Activated naive CD8-positive, alpha-beta T cell treated with anti-CD3 and anti-CD28 coated beads, Interleukin-2, amount 10 ng/mL, durations not matched to agents 7 days and 5 days (primary cell): ENCODE results near the gene EHD2. TPM values are rescaled to one million over a fixed set of nuclear protein-coding genes. Genes with fewer than 3 reads are reported as not detected.

Source experiments
- ATAC-seq: fragments of 150-1000 bp; cut with Tn5 transposase; one replicate; pipeline ENCODE4 v1.10.0; 2021; ENCODE audit warnings: low read depth, moderate library complexity
- POLR2A ChIA-PET: fragments of 350-600 bp; sonication (Branson Sonifier 250); formaldehyde crosslinking; loops from one replicate; lab custom pipeline; 2021; ENCODE audit warnings: antibody characterized with exemption; lab: Charles Lee
- DNase-seq: peaks from one replicate; pipeline ENCODE4 v3.0.0; 2021
- H3K27ac Mint-ChIP-seq: one replicate; pipeline ENCODE4 v1.8.0; 2022; ENCODE audit warnings: mild to moderate bottlenecking, mixed read lengths
- H3K27me3 Mint-ChIP-seq: one replicate; pipeline ENCODE4 v1.8.0; 2022; ENCODE audit warnings: mild to moderate bottlenecking, moderate library complexity, mixed read lengths
- H3K36me3 Mint-ChIP-seq: one replicate; pipeline ENCODE4 v1.8.0; 2021; ENCODE audit warnings: mild to moderate bottlenecking, mixed read lengths
- H3K4me1 Mint-ChIP-seq: one replicate; pipeline ENCODE4 v1.8.0; 2021; ENCODE audit warnings: mixed read lengths
- H3K4me3 Mint-ChIP-seq: one replicate; pipeline ENCODE4 v1.8.0; 2022; ENCODE audit warnings: mild to moderate bottlenecking, moderate library complexity, mixed read lengths
- H3K9me3 Mint-ChIP-seq: one replicate; pipeline ENCODE4 v1.8.0; 2021; ENCODE audit warnings: mixed read lengths
- total RNA-seq, 2 experiments: library from RNA; stranded (reverse); gene quantifications; one replicate each; pipeline ENCODE4 v1.2.3, GENCODE V29; 2021

The EHD2 gene
- total RNA-seq, 2 experiments from 2014 or later: 0.22 to 0.23 TPM

DNA sequence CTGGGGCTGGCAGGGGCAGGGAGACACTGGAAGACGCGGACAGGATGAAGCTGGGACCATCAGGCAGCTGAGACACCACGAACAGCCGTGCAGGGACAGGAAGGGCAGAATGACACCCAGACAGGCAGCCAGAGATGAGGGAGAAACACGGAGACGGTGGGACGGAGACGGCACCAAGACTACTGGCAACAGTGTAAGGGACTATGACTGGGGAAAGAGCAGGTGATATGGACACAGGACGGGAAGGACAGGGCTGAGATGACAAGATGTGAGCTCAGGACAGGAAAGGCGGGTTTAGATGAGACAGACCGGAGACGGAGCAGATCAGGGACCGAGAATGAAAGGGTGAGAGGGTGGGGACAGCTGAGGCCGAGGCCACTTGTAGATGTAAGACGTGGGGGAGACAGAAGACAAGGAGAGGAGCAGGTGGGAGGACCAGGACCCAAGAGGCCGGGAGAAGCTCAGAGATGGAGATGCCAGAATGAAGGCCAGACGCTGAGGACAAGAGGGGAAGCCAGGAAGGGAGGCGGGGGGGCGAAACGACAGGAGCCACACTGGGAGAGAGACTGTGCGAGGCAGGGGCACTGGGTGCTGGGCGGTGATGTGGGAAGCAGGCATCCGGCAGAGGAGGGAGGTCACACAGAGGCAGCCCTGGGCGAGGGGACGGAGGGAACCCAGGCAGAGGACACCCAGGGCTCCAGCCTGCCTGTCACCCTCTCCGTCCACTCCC is 17.5 kb upstream of the EHD2 start:
- POLR2A ChIA-PET: no interaction called here
- Mint-ChIP-seq H3K27me3 (no peaks in the 10 kb centered on the region), H3K4me3 (no peak overlapping the region), H3K27ac (peak overlapping the region; percentile 19), H3K9me3 (no peaks in the 10 kb centered on the region), H3K36me3 (peaks cover 3% of the 10 kb centered on the region), H3K4me1 (peaks cover 4% of the 10 kb centered on the region)
- DNase-seq (no peak), ATAC-seq (no peak)

DNA sequence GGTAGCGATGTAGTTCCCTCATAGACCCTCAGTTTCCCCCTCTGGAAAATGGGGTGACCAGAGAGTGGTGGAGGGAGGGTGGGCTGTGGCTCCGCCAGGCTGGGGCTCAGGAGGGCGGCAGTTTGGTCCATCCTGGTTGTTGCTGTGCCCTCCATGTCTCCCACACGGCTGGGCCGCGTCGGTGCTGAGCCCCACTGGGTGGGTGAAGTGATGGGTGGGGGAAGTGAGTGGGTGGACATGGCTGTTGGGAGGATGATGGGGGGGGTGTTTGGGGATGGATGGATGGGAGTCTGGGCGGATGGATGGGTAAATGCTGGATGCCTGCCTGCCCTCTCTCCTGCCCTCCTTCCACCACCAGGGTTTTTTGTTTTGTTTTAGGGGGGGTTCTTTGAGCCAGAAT is 16.6 kb upstream of the EHD2 start:
- H3K27me3 Mint-ChIP-seq: no peaks in the 10 kb centered on the region
- H3K4me1 Mint-ChIP-seq: peaks cover 4% of the 10 kb centered on the region
- no peak overlapping the region for H3K27ac Mint-ChIP-seq
- no peak overlapping the region for H3K4me3 Mint-ChIP-seq
- POLR2A ChIA-PET: no interaction called here
- H3K9me3 Mint-ChIP-seq: no peaks in the 10 kb centered on the region
- no peaks in the 10 kb centered on the region for H3K36me3 Mint-ChIP-seq
- DNase-seq (no peak), ATAC-seq (no peak)

DNA sequence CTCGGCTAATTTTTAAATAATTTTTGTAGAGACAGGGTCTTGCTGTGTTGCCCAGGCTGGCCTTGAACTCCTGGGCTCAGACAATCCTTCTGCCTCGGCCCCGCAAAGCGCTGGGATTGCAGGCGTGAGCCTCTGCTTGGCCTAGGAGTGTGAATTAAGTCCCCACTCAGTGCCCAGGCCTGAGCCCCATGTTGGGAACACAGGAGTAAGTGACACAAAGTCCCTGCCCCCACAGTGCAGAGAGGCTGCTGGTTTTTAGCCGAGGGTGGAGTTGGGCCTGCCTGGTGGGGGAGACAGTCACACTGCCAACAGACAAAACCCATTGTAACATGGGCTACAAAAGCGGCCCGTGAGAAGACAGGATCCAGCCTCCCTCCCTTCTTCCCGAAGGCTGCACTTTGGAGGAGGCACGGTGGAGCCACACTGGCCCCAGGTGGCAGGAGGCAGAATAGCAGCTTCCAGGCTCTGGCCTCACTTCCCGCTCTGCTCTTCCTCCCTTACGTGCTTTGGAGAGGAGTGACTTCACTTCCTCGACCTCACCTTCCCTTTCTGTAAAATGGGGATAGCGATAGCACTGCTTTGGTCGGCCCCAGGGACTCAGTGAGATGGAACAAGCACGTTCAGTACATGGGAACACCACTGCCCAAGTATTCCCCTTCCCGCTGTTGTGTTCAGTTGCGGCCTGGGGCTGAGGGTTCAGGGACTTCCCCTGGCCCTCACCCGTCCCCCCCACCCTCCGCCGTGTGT is 15.2 kb upstream of the EHD2 start:
- Mint-ChIP-seq H3K36me3 (peaks cover 2% of the 10 kb centered on the region), H3K9me3 (no peaks in the 10 kb centered on the region), H3K27me3 (no peaks in the 10 kb centered on the region), H3K4me3 (no peak overlapping the region), H3K27ac (peak overlapping the region; percentile 25), H3K4me1 (peaks cover 4% of the 10 kb centered on the region)
- POLR2A ChIA-PET: interaction anchor here (1.3 to 1.4 kb wide), 2 partner anchors 253 to 259 kb away, joined by 3 read pairs; no protein-coding TSS in a partner anchor
- DNase-seq: peak; percentile 72
- peak; percentile 56 for ATAC-seq

GRCh38 chr19:47698631-47699359 is 14.4 kb upstream of the EHD2 start:
- Mint-ChIP-seq H3K36me3 (peaks cover 2% of the 10 kb centered on the region), H3K27ac (no peak overlapping the region), H3K4me3 (no peak overlapping the region), H3K4me1 (peaks cover 4% of the 10 kb centered on the region), H3K9me3 (no peaks in the 10 kb centered on the region), H3K27me3 (no peaks in the 10 kb centered on the region)
- ATAC-seq: no peak
- POLR2A ChIA-PET: interaction anchor here (1.3 to 1.4 kb wide), 2 partner anchors 254 to 260 kb away, joined by 3 read pairs; no protein-coding TSS in a partner anchor
- DNase-seq: no peak

DNA sequence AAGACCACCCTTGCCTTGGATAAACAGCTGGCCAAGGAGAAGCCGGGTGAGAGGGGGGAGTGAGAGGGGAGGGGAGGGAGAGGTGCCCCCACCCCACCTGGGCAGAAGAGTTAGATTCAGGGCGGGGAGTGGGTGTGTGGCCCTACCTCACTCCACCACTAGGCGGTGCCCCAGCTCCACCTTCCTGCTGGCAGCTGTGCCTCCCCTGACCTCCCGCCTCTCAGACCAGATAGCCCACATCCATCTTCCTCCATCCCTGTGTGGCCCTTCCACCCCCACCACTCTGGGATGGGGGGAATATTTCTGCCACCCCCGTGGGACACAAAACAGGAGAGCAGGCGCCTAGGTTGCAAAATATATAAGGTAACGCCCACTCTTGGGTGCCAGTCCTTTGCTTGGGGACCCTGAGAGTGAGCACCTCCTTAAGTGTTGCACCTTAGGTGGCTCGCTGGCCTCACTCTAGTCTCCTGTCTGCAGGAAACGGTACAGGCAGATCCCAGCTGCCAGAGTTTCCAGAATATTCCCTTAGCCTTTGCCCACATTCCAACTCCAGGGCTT is 13.8 kb upstream of the EHD2 start:
- Mint-ChIP-seq H3K4me1 (peaks cover 4% of the 10 kb centered on the region), H3K36me3 (peaks cover 2% of the 10 kb centered on the region), H3K4me3 (no peak overlapping the region), H3K27me3 (no peaks in the 10 kb centered on the region), H3K9me3 (no peaks in the 10 kb centered on the region), H3K27ac (no peak overlapping the region)
- DNase-seq (peak; percentile 63), ATAC-seq (no peak)
- POLR2A ChIA-PET: interaction anchor here (1.3 kb wide), 1 partner anchor 255 kb away, joined by 3 read pairs; no protein-coding TSS in a partner anchor

DNA sequence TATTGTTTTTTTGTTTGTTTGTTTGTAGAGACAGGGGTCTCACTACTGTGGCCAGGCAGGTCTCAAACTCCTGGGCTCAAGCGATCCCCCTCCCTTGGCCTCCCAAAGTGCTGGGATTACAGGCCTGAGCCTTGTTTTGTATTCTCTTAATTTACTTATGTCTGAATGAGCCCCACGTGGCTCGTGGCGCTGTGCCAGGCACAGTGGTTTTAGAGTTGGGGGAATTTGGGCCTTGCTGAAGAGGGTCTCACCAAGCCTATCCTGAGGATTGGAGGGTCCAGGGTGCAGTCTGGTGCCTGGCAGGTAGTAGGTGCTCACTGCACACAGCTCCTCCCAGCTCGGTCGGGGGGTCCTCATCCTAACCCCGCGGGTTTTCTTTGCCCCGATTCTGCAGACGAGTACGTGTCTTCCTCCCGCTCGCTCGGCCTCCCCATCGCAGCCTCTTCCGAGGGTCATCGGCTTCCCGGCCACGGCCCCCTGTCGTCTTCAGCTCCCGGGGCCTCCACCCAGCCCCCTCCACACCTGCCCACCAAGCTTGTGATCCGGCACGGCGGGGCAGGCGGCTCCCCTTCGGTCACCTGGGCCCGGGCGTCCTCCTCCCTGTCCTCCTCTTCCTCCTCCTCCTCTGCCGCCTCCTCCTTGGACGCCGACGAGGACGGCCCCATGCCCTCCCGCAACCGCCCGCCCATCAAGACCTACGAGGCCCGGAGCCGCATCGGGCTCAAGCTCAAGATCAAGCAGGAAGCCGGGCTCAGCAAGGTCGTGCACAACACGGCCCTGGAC is 12.1 kb upstream of the EHD2 start:
- Mint-ChIP-seq H3K9me3 (no peaks in the 10 kb centered on the region), H3K4me3 (no peak overlapping the region), H3K36me3 (peaks cover 2% of the 10 kb centered on the region), H3K4me1 (peaks cover 4% of the 10 kb centered on the region), H3K27me3 (no peaks in the 10 kb centered on the region), H3K27ac (no peak overlapping the region)
- DNase-seq: no peak
- POLR2A ChIA-PET: no interaction called here
- ATAC-seq: no peak

- ATAC-seq (no peak), DNase-seq (no peak)
- Mint-ChIP-seq H3K36me3 (peaks cover 2% of the 10 kb centered on the region), H3K27ac (no peak overlapping the region), H3K27me3 (no peaks in the 10 kb centered on the region), H3K9me3 (no peaks in the 10 kb centered on the region), H3K4me1 (peaks cover 4% of the 10 kb centered on the region), H3K4me3 (no peak overlapping the region)
- POLR2A ChIA-PET: no interaction called here
Measured at GRCh38 chr19:47701717-47702552, 11.3 kb upstream of the EHD2 start.

DNA sequence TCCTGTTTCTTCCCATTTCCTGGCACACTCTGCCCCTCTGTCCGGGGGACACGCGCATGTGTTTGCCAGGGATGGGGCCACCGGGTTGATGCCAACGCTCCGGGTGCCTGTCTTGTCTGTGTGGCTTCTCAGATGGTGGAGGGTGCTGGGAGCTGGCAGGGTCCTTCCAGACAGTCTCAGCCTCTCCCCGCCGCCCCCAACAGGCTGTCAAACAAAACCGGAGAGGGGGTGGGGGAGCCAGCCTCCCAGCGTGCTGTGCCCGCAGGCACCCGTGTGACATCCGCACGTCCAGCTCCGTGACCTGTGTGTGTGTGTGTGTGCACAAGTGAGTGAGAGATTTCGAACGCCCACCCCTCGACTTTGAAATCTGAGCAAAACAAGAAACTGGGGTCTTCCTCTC is 10.6 kb upstream of the EHD2 start:
- Mint-ChIP-seq H3K27ac (no peak overlapping the region), H3K27me3 (no peaks in the 10 kb centered on the region), H3K9me3 (no peaks in the 10 kb centered on the region), H3K36me3 (peaks cover 2% of the 10 kb centered on the region), H3K4me3 (no peak overlapping the region), H3K4me1 (peaks cover 4% of the 10 kb centered on the region)
- no peak for ATAC-seq
- POLR2A ChIA-PET: interaction anchor here (0.5 kb wide), 1 partner anchor 83 kb away, joined by 3 read pairs; no protein-coding TSS in a partner anchor
- no peak for DNase-seq

GRCh38 chr19:47703301-47703700 is 9.9 kb upstream of the EHD2 start:
- POLR2A ChIA-PET: interaction anchor here (0.5 kb wide), 1 partner anchor 82 kb away, joined by 3 read pairs; no protein-coding TSS in a partner anchor

GRCh38 chr19:47704024-47704423 is 9.2 kb upstream of the EHD2 start:
- peaks cover 2% of the 10 kb centered on the region for H3K36me3 Mint-ChIP-seq
- ATAC-seq (no peak), DNase-seq (no peak)
- no peaks in the 10 kb centered on the region for H3K4me1 Mint-ChIP-seq
- POLR2A ChIA-PET: no interaction called here
- peaks cover 4% of the 10 kb centered on the region for H3K27me3 Mint-ChIP-seq
- H3K9me3 Mint-ChIP-seq: no peaks in the 10 kb centered on the region
- H3K4me3 Mint-ChIP-seq: no peak overlapping the region
- H3K27ac Mint-ChIP-seq: no peak overlapping the region

More at GRCh38 chr19:47703301-47703700, 9.9 kb upstream of the EHD2 start:
- Mint-ChIP-seq H3K27me3 (peaks cover 4% of the 10 kb centered on the region), H3K27ac (no peak overlapping the region), H3K4me1 (no peaks in the 10 kb centered on the region), H3K36me3 (peaks cover 2% of the 10 kb centered on the region), H3K4me3 (no peak overlapping the region), H3K9me3 (no peaks in the 10 kb centered on the region)
- DNase-seq (no peak), ATAC-seq (no peak)

GRCh38 chr19:47704656-47705055 is 8.6 kb upstream of the EHD2 start:
- ATAC-seq (no peak), DNase-seq (no peak)
- POLR2A ChIA-PET: interaction anchor here (2.1 kb wide), 1 partner anchor 268 kb away, joined by 4 read pairs; no protein-coding TSS in a partner anchor
- Mint-ChIP-seq H3K4me3 (no peak overlapping the region), H3K36me3 (peaks cover 2% of the 10 kb centered on the region), H3K27ac (no peak overlapping the region), H3K9me3 (no peaks in the 10 kb centered on the region), H3K4me1 (no peaks in the 10 kb centered on the region), H3K27me3 (peaks cover 4% of the 10 kb centered on the region)
